H9 (cell line): ENCODE results near the gene YLPM1. TPM values are rescaled to one million over a fixed set of nuclear protein-coding genes. Genes with fewer than 3 reads are reported as not detected.

ENCODE experiments used
- DNase-seq: peaks from one replicate; pipeline ENCODE4 v3.0.0-alpha.2; 2017
- H2AFZ ChIP-seq: one replicate; pipeline ENCODE4 v1.6.1; 2013; ENCODE audit warnings: mild to moderate bottlenecking, low read length, control low read depth, moderate library complexity
- H2AK5ac ChIP-seq: 2 replicates; pipeline ENCODE4 v1.6.1; 2013; ENCODE audit warnings: low read length, control low read depth, mixed read lengths; ENCODE audit not compliant: insufficient read length
- H2BK120ac ChIP-seq: one replicate; pipeline ENCODE4 v1.6.1; 2013; ENCODE audit warnings: low read depth, mild to moderate bottlenecking, low read length, control low read depth, inconsistent platforms; ENCODE audit not compliant: poor library complexity, severe bottlenecking
- H2BK12ac ChIP-seq: 2 replicates; pipeline ENCODE4 v1.6.1; 2013; ENCODE audit warnings: low read length, control low read depth, mixed read lengths, low read depth; ENCODE audit not compliant: insufficient read length
- H2BK15ac ChIP-seq: 2 replicates; pipeline ENCODE4 v1.6.1; 2013; ENCODE audit warnings: low read depth, low read length, control low read depth
- H2BK20ac ChIP-seq: one replicate; pipeline ENCODE4 v1.6.1; 2013; ENCODE audit warnings: low read depth, mild to moderate bottlenecking, low read length, control low read depth, inconsistent platforms; ENCODE audit not compliant: poor library complexity, severe bottlenecking
- H2BK5ac ChIP-seq: 2 replicates; pipeline ENCODE4 v1.6.1; 2013; ENCODE audit warnings: low read length, control low read depth, mixed read lengths; ENCODE audit not compliant: insufficient read length
- H3K14ac ChIP-seq: 2 replicates; pipeline ENCODE4 v1.6.1; 2013; ENCODE audit warnings: low read length, control low read depth; ENCODE audit not compliant: insufficient read depth
- H3K18ac ChIP-seq: 2 replicates; pipeline ENCODE4 v1.6.1; 2013; ENCODE audit warnings: low read depth, mild to moderate bottlenecking, mixed read lengths, low read length, control low read depth; ENCODE audit not compliant: insufficient read length
- H3K23ac ChIP-seq: 2 replicates; pipeline ENCODE4 v1.6.1; 2013; ENCODE audit warnings: low read length, control low read depth, mixed read lengths, low read depth; ENCODE audit not compliant: insufficient read length
- H3K23me2 ChIP-seq: 2 replicates; pipeline ENCODE4 v1.6.1; 2013; ENCODE audit warnings: low read depth, mild to moderate bottlenecking, mixed read lengths, low read length, control low read depth; ENCODE audit not compliant: insufficient read length, poor library complexity, severe bottlenecking
- H3K27ac ChIP-seq: 2 replicates; pipeline ENCODE4 v1.5.1; 2013; ENCODE audit warnings: low read length, control low read depth, mixed read lengths, low read depth; ENCODE audit not compliant: insufficient read length
- H3K27me3 ChIP-seq: 2 replicates; pipeline ENCODE4 v1.6.1; 2013; ENCODE audit warnings: low read length, control low read depth, inconsistent platforms; ENCODE audit not compliant: insufficient read depth
- H3K4ac ChIP-seq: 2 replicates; pipeline ENCODE4 v1.6.1; 2013; ENCODE audit warnings: low read depth, mild to moderate bottlenecking, control low read depth, inconsistent platforms, low read length, moderate library complexity
- H3K4me1 ChIP-seq: 2 replicates; pipeline ENCODE4 v1.6.1; 2013; ENCODE audit warnings: low read length, control low read depth, inconsistent platforms; ENCODE audit not compliant: insufficient read depth
- H3K4me2 ChIP-seq: 2 replicates; pipeline ENCODE4 v1.6.1; 2013; ENCODE audit warnings: low read length, control low read depth, mixed read lengths; ENCODE audit not compliant: insufficient read length, insufficient read depth
- H3K56ac ChIP-seq: 2 replicates; pipeline ENCODE4 v1.6.1; 2013; ENCODE audit warnings: low read depth, mild to moderate bottlenecking, mixed read lengths, low read length, control low read depth; ENCODE audit not compliant: insufficient read length
- H3K79me1 ChIP-seq: 2 replicates; pipeline ENCODE4 v1.6.1; 2013; ENCODE audit warnings: low read depth, mild to moderate bottlenecking, moderate library complexity, low read length, control low read depth, inconsistent platforms; ENCODE audit not compliant: insufficient read depth, poor library complexity, severe bottlenecking
- H3K79me2 ChIP-seq: 2 replicates; pipeline ENCODE4 v1.6.1; 2013; ENCODE audit warnings: low read length, control low read depth, inconsistent platforms; ENCODE audit not compliant: insufficient read depth
- H3K9ac ChIP-seq: 2 replicates; pipeline ENCODE4 v1.6.1; 2013; ENCODE audit warnings: low read length, control low read depth, mixed read lengths; ENCODE audit not compliant: insufficient read length; ENCODE audit errors: extremely low read depth
- H3K9me3 ChIP-seq: one replicate; pipeline ENCODE4 v1.6.1; 2013; ENCODE audit warnings: low read depth, low read length, inconsistent platforms; ENCODE audit not compliant: control insufficient read depth
- H3T11ph ChIP-seq: one replicate; pipeline ENCODE4 v1.6.1; 2013; ENCODE audit warnings: mild to moderate bottlenecking, low read length, control low read depth, inconsistent platforms
- H4K20me1 ChIP-seq: one replicate; pipeline ENCODE4 v1.6.1; 2013; ENCODE audit not compliant: control insufficient read depth, insufficient read length, insufficient read depth
- H4K5ac ChIP-seq: 2 replicates; pipeline ENCODE4 v1.6.1; 2013; ENCODE audit warnings: low read depth, mild to moderate bottlenecking, mixed read lengths, low read length, control low read depth; ENCODE audit not compliant: insufficient read length
- H4K8ac ChIP-seq: replicated peaks from 2 replicates; pipeline ENCODE4 v1.6.1; 2013; ENCODE audit warnings: low read length, control low read depth, mixed read lengths, low read depth; ENCODE audit not compliant: insufficient read length
- H4K91ac ChIP-seq: 2 replicates; pipeline ENCODE4 v1.6.1; 2013; ENCODE audit warnings: low read depth, mild to moderate bottlenecking, moderate library complexity, mixed read lengths, low read length, control low read depth; ENCODE audit not compliant: insufficient read length
- H3K27ac Mint-ChIP-seq, 3 experiments: 2 replicates in 2 of 3; 3 replicates in 1 of 3; pipeline ENCODE4 v1.8.0; 2020 to 2021; ENCODE audit warnings: mixed read lengths in 3 of 3, mild to moderate bottlenecking in 1 of 3, moderate library complexity in 1 of 3
- H3K27me3 Mint-ChIP-seq: 2 replicates; pipeline ENCODE4 v1.8.0; 2021; ENCODE audit warnings: low read depth, mild to moderate bottlenecking, moderate library complexity, mixed read lengths
- H3K36me3 Mint-ChIP-seq, 3 experiments: 2 replicates in 2 of 3; 3 replicates in 1 of 3; pipeline ENCODE4 v1.8.0; 2020 to 2021; ENCODE audit warnings: low read depth in 3 of 3, mixed read lengths in 3 of 3; ENCODE audit not compliant: insufficient read depth in 1 of 3
- H3K4me1 Mint-ChIP-seq, 2 experiments: 2 replicates each; pipeline ENCODE4 v1.8.0; 2020; ENCODE audit warnings: mixed read lengths in 2 of 2
- H3K4me3 Mint-ChIP-seq, 2 experiments: 2 replicates in 1 of 2; 3 replicates in 1 of 2; pipeline ENCODE4 v1.8.0; 2020 to 2021; ENCODE audit warnings: mild to moderate bottlenecking in 2 of 2, mixed read lengths in 2 of 2, moderate library complexity in 1 of 2
- H3K9me3 Mint-ChIP-seq, 2 experiments: 2 replicates in 1 of 2; 3 replicates in 1 of 2; pipeline ENCODE4 v1.8.0; 2020; ENCODE audit warnings: mild to moderate bottlenecking in 2 of 2, mixed read lengths in 2 of 2, moderate library complexity in 1 of 2
- CTCF ChIP-seq: fragments of 200-600 bp; sonication (generic); conservative IDR thresholded peaks from 3 replicates; pipeline ENCODE4 v1.8.0; 2021; ENCODE audit warnings: antibody characterized with exemption, mild to moderate bottlenecking
- total RNA-seq: library from RNA; stranded (reverse); gene quantifications from 2 replicates; pipeline ENCODE4 v1.2.1, GENCODE V29; 2021

Gene YLPM1
- total RNA-seq, 1 experiment from 2014 or later: 82.2 TPM

- no peaks in the 10 kb centered on the region for H3K27me3 Mint-ChIP-seq
- H3K56ac ChIP-seq: no peak overlapping the region
- H3K79me2 ChIP-seq: no peaks in the 10 kb centered on the region
- no peak overlapping the region for H3K14ac ChIP-seq
- H3K9me3 ChIP-seq: no peaks in the 10 kb centered on the region
- no peak overlapping the region for H3K27ac Mint-ChIP-seq
- H4K5ac ChIP-seq: no peak overlapping the region
- peaks cover 40 to 83% (median 82%) of the 10 kb centered on the region in 3 experiments; a peak in 6 of 7 replicates for H3K36me3 Mint-ChIP-seq
- no peak overlapping the region for H3K4ac ChIP-seq
- H3K4me1 Mint-ChIP-seq: no peaks in the 10 kb centered on the region; a peak in 1 of 4 replicates
- H2BK15ac ChIP-seq: no peak overlapping the region
- no peak for DNase-seq
- H3K9me3 Mint-ChIP-seq: 0 out of 5 replicates have a peak, but pooled peaks cover 0 to 2% of the 10 kb centered on the region in 2 experiments
- H4K20me1 ChIP-seq: no peaks in the 10 kb centered on the region
- H3K27me3 ChIP-seq: no peaks in the 10 kb centered on the region
- H3K79me1 ChIP-seq: peaks cover 3% of the 10 kb centered on the region
- no peak overlapping the region for H4K91ac ChIP-seq
- no peak overlapping the region for H3K9ac ChIP-seq
- no peak overlapping the region for H2AFZ ChIP-seq
- H3K23me2 ChIP-seq: no peaks in the 10 kb centered on the region
- no peak overlapping the region for H3K4me2 ChIP-seq
- no peak overlapping the region for H2BK12ac ChIP-seq
- no peak overlapping the region for H3T11ph ChIP-seq
- H3K4me1 ChIP-seq: no peaks in the 10 kb centered on the region
- H2BK20ac ChIP-seq: no peak overlapping the region
- H2BK5ac ChIP-seq: no peak overlapping the region
- no peak overlapping the region for H3K18ac ChIP-seq
- TF ChIP-seq CTCF: no peak
- no peak overlapping the region for H3K4me3 Mint-ChIP-seq
- no peak overlapping the region for H4K8ac ChIP-seq
- H3K23ac ChIP-seq: no peak overlapping the region
- no peak overlapping the region for H3K27ac ChIP-seq
- H2BK120ac ChIP-seq: no peak overlapping the region
- no peak overlapping the region for H2AK5ac ChIP-seq
Observed at GRCh38 chr14:74784634-74785033, 21.5 kb downstream of the YLPM1 start.
